AG04449 (cell line): ENCODE measurements around the gene KIF26A.

Experiments
- CTCF ChIA-PET: fragments of 350-600 bp; formaldehyde crosslinking; extraction: SDS; loops from one replicate; lab custom pipeline; 2021; ENCODE audit warnings: antibody characterized with exemption; lab: Yijun Ruan, JAX
- POLR2A ChIA-PET: fragments of 400-600, 350-600 bp; formaldehyde crosslinking; extraction: SDS; loops from one replicate; lab custom pipeline; 2020; ENCODE audit warnings: antibody characterized with exemption, inconsistent platforms; lab: Yijun Ruan, JAX
- DNase-seq: peaks from one replicate; pipeline ENCODE4 v3.0.0-alpha.2; 2010; ENCODE audit warnings: low read depth, low spot score
- H3K4me3 ChIP-seq: 2 replicates; pipeline ENCODE4 v1.5.1; 2011; ENCODE audit warnings: low read depth, mild to moderate bottlenecking, control low read depth, low read length
- CTCF ChIP-seq: IDR thresholded peaks from one replicate; pipeline ENCODE4 v1.5.1; 2011; ENCODE audit warnings: mild to moderate bottlenecking, moderate library complexity, low read length, control low read depth, inconsistent platforms; ENCODE audit not compliant: insufficient read depth; ENCODE audit errors: missing control alignments

Gene KIF26A

GRCh38 chr14:104214431-104215218 lies 76.2 kb downstream of the KIF26A start:
- POLR2A ChIA-PET = no interaction called here
- CTCF ChIA-PET = no interaction called here
- DNase-seq = no peak

GRCh38 chr14:104215706-104216334 lies 77.4 kb downstream of the KIF26A start:
- no peak for DNase-seq
- no peak for TF ChIP-seq CTCF
- ChIA-PET POLR2A (no interaction called here), CTCF (no interaction called here)
- H3K4me3 ChIP-seq = no peak overlapping the region

More at GRCh38 chr14:104214431-104215218, 76.2 kb downstream of the KIF26A start:
- no peak overlapping the region for H3K4me3 ChIP-seq
- TF ChIP-seq CTCF = no peak

- CTCF ChIA-PET = no interaction called here
- TF ChIP-seq CTCF = no peak
- no peak overlapping the region for H3K4me3 ChIP-seq
- no peak for DNase-seq
- POLR2A ChIA-PET = no interaction called here
Observed at GRCh38 chr14:104216457-104216856, 78.1 kb downstream of the KIF26A start.

DNA sequence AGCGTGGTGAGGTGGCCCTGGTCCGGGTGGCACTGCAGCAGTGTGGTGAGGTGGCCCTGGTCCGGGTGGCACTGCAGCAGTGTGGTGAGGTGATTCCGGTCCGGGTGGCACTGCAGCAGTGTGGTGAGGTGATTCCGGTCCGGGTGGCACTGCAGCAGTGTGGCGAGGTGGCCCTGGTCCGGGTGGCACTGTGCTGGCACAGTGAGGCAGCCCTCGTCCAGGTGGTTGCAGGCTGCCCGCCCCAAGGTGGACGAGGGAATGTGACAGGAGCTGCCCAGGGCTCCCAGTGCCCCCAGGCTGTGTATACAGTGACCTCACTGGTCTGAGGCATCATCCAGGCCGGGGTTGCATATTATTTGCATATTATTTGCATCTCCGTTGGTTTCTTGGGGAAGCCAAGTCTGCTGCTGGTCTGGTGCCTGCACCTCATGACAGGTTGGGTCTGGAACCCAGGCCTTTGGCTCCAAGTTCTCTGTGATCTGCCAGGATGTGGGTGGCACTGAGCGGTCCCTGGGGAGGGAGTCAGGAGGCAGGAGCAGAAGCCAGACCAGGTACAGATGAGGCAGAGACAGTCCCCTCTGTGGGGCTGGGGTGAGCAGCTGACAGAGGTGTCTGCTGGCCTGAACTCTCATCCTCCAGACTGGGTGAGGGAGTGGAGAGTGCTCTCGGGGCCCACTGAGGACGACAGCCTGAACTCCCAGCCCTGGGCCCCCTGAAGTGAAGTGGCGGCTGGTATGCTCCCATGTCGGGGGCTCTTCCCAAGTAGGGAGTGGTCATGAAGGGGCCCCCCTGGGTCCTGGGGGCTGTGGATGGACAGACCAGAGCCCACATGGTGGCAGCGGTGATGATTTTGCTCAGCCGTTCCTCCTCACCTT lies 79.3 kb downstream of the KIF26A start:
- TF ChIP-seq CTCF = no peak
- no peak overlapping the region for H3K4me3 ChIP-seq
- no peak for DNase-seq
- ChIA-PET POLR2A (no interaction called here), CTCF (no interaction called here)

- no peak overlapping the region for H3K4me3 ChIP-seq
- ChIA-PET POLR2A (no interaction called here), CTCF (no interaction called here)
- TF ChIP-seq CTCF = no peak
- no peak for DNase-seq
Observed at GRCh38 chr14:104218361-104219180, 80.2 kb downstream of the KIF26A start.
